H7 (cell line): ENCODE measurements around the gene ANO1. TPM values are rescaled to one million over a fixed set of nuclear protein-coding genes. Genes with fewer than 3 reads are reported as not detected.

Experiments used
- DNase-seq: peaks from one replicate; pipeline ENCODE4 v3.0.0; 2012
- H3K27me3 ChIP-seq: 2 replicates; pipeline ENCODE4 v1.6.0; 2011; ENCODE audit warnings: mild to moderate bottlenecking, low read length; ENCODE audit not compliant: control insufficient read depth, insufficient read depth
- H3K36me3 ChIP-seq: replicated peaks from 2 replicates; pipeline ENCODE4 v1.5.1; 2011; ENCODE audit warnings: low read length; ENCODE audit not compliant: control insufficient read depth, insufficient read depth
- H3K4me3 ChIP-seq: 2 replicates; pipeline ENCODE4 v1.5.1; 2011; ENCODE audit warnings: low read depth, mild to moderate bottlenecking, control low read depth, low read length, moderate library complexity; ENCODE audit not compliant: insufficient read depth
- total RNA-seq: library from RNA; depleted of rRNA; stranded (reverse); fragments of >200 nt; shearing (Covaris generic); gene quantifications from 2 replicates; pipeline ENCODE4 v1.2.3, GENCODE V29; 2014

The ANO1 gene
- total RNA-seq, 1 experiment from 2014 or later, result 1.1 TPM

- no peak overlapping the region for H3K4me3 ChIP-seq
- H3K36me3 ChIP-seq, result no peaks in the 10 kb centered on the region
- no peaks in the 10 kb centered on the region for H3K27me3 ChIP-seq
- DNase-seq, result no peak
These were observed 37.7 kb upstream of the ANO1 start for GRCh38 chr11:70040452-70040851.

GRCh38 chr11:70040869-70041501 is 37.1 kb upstream of the ANO1 start:
- Histone ChIP-seq H3K4me3 (no peak overlapping the region), H3K27me3 (no peaks in the 10 kb centered on the region), H3K36me3 (no peaks in the 10 kb centered on the region)
- no peak for DNase-seq

- no peak overlapping the region for H3K4me3 ChIP-seq
- no peak for DNase-seq
- no peaks in the 10 kb centered on the region for H3K36me3 ChIP-seq
- H3K27me3 ChIP-seq, result no peaks in the 10 kb centered on the region
These were observed 34.6 kb upstream of the ANO1 start for GRCh38 chr11:70043482-70043881.

GRCh38 chr11:70046089-70046488 is 32.0 kb upstream of the ANO1 start:
- Histone ChIP-seq H3K36me3 (no peaks in the 10 kb centered on the region), H3K4me3 (no peak overlapping the region), H3K27me3 (no peaks in the 10 kb centered on the region)
- DNase-seq, result no peak

GRCh38 chr11:70048279-70049024 is 29.7 kb upstream of the ANO1 start:
- H3K4me3 ChIP-seq, result no peak overlapping the region
- H3K27me3 ChIP-seq, result no peaks in the 10 kb centered on the region
- H3K36me3 ChIP-seq, result no peaks in the 10 kb centered on the region
- DNase-seq, result peak; percentile 86

GRCh38 chr11:70049045-70049444 is 29.1 kb upstream of the ANO1 start:
- Histone ChIP-seq H3K4me3 (no peak overlapping the region), H3K36me3 (no peaks in the 10 kb centered on the region), H3K27me3 (no peaks in the 10 kb centered on the region)
- no peak for DNase-seq

- DNase-seq, result no peak
- H3K36me3 ChIP-seq, result no peaks in the 10 kb centered on the region
- no peaks in the 10 kb centered on the region; the same call in 1 of the 2 replicates for H3K27me3 ChIP-seq
- H3K4me3 ChIP-seq, result no peak overlapping the region
These were observed 27.9 kb upstream of the ANO1 start for GRCh38 chr11:70050243-70050642.

GRCh38 chr11:70054004-70054403 is 24.1 kb upstream of the ANO1 start:
- H3K4me3 ChIP-seq, result no peak overlapping the region
- DNase-seq, result no peak
- H3K27me3 ChIP-seq, result no peaks in the 10 kb centered on the region; the same call in 1 of the 2 replicates
- H3K36me3 ChIP-seq, result no peaks in the 10 kb centered on the region

- DNase-seq, result no peak
- no peak overlapping the region for H3K4me3 ChIP-seq
- H3K27me3 ChIP-seq, result no peaks in the 10 kb centered on the region; the same call in 1 of the 2 replicates
- H3K36me3 ChIP-seq, result no peaks in the 10 kb centered on the region
These were observed 22.7 kb upstream of the ANO1 start for GRCh38 chr11:70055444-70055843.

- Histone ChIP-seq H3K36me3 (no peaks in the 10 kb centered on the region), H3K27me3 (no peaks in the 10 kb centered on the region; the same call in 1 of the 2 replicates), H3K4me3 (no peak overlapping the region)
- DNase-seq, result no peak
These were observed 21.0 kb upstream of the ANO1 start for GRCh38 chr11:70057080-70057479.

GRCh38 chr11:70059971-70060370 is 18.1 kb upstream of the ANO1 start:
- Histone ChIP-seq H3K27me3 (no peaks in the 10 kb centered on the region), H3K4me3 (no peak overlapping the region), H3K36me3 (no peaks in the 10 kb centered on the region)
- DNase-seq, result no peak

GRCh38 chr11:70060611-70061293 is 17.4 kb upstream of the ANO1 start:
- Histone ChIP-seq H3K4me3 (no peak overlapping the region), H3K27me3 (no peaks in the 10 kb centered on the region), H3K36me3 (no peaks in the 10 kb centered on the region)
- DNase-seq, result no peak

- Histone ChIP-seq H3K36me3 (no peaks in the 10 kb centered on the region), H3K4me3 (no peak overlapping the region), H3K27me3 (no peaks in the 10 kb centered on the region)
- DNase-seq, result no peak
These were observed 16.4 kb upstream of the ANO1 start for GRCh38 chr11:70061734-70062133.

GRCh38 chr11:70063121-70063520 is 15.0 kb upstream of the ANO1 start:
- no peak for DNase-seq
- H3K27me3 ChIP-seq, result no peaks in the 10 kb centered on the region

GRCh38 chr11:70063555-70063954 is 14.6 kb upstream of the ANO1 start:
- no peaks in the 10 kb centered on the region for H3K27me3 ChIP-seq
- no peak for DNase-seq
- no peak overlapping the region for H3K4me3 ChIP-seq
- no peaks in the 10 kb centered on the region for H3K36me3 ChIP-seq

More at GRCh38 chr11:70063121-70063520, 15.0 kb upstream of the ANO1 start:
- Histone ChIP-seq H3K36me3 (no peaks in the 10 kb centered on the region), H3K4me3 (no peak overlapping the region)
